K562 (cell line): ENCODE data around the gene PNPLA1. TPM values are rescaled to one million over a fixed set of nuclear protein-coding genes. Genes with fewer than 3 reads are reported as not detected.

ENCODE experiments used
- BCOR ChIP-seq: fragments of 450-650 bp; IDR thresholded peaks from 2 replicates; pipeline ENCODE4 v1.6.1; 2016
- CBFB ChIP-seq: sonication (generic); formaldehyde crosslinking; IDR thresholded peaks from 2 replicates; pipeline ENCODE4 v1.4.0; 2020; ENCODE audit warnings: mild to moderate bottlenecking, missing genetic modification reagents
- GMEB1 ChIP-seq: fragments of 250-450 bp; sonication (Bioruptor Pico); IDR thresholded peaks from 2 replicates; pipeline ENCODE4 v1.4.0; 2020; ENCODE audit warnings: mild to moderate bottlenecking
- HDAC2 ChIP-seq: fragments of 450-650 bp; IDR thresholded peaks from 2 replicates; pipeline ENCODE4 v1.6.1; 2016; ENCODE audit warnings: mild to moderate bottlenecking
- PYGO2 ChIP-seq: fragments of 450-650 bp; IDR thresholded peaks from 2 replicates; pipeline ENCODE4 v1.6.1; 2016; ENCODE audit warnings: mild to moderate bottlenecking, missing genetic modification characterization, moderate library complexity, missing compliant biosample characterization
- SMARCA5 ChIP-seq: fragments of 450-650 bp; IDR thresholded peaks from 2 replicates; pipeline ENCODE4 v1.6.1; 2016
- SMC3 ChIP-seq: conservative IDR thresholded peaks from 2 replicates; pipeline ENCODE4 v1.6.1; 2011; ENCODE audit warnings: low read depth, low read length, improper control_type of control experiment; ENCODE audit not compliant: insufficient read depth
- ZNF609 ChIP-seq: sonication (generic); formaldehyde crosslinking; IDR thresholded peaks from 2 replicates; pipeline ENCODE4 v1.8.1; 2023; ENCODE audit warnings: missing genetic modification reagents, mild to moderate bottlenecking, borderline replicate concordance
- polyA plus RNA-seq, 8 experiments: library from polyadenylated mRNA; depleted of rRNA in 4 of 8; stranded (reverse) in 5 of 8; unstranded in 3 of 8; fragments of >200 nt; fragmentation: Nextera tagmentation in 2 of 8; fragmentation: Illumina TruSeq in 1 of 8; extraction: Ambion mirVana in 2 of 8; extraction: Trizol in 1 of 8; gene quantifications; 2 replicates each; pipeline versions ENCODE4 v1.2.1 to v1.2.3, GENCODE V29; 2011 to 2014; ENCODE audit warnings: inconsistent platforms in 1 of 8, missing spikeins in 1 of 8
- total RNA-seq, 7 experiments: library from RNA; depleted of rRNA in 6 of 7; stranded (reverse); fragments of >200 nt in 6 of 7; fragmentation: Illumina TruSeq in 2 of 7; extraction: Trizol in 2 of 7; gene quantifications; 2 replicates each; pipeline versions ENCODE4 v1.2.1 to v1.2.3, GENCODE V29; 2011 to 2021; ENCODE audit warnings: low replicate concordance in 1 of 7
- TF ChIP-seq, protein P1 (sequence below): sonication (generic); formaldehyde crosslinking; IDR thresholded peaks from 2 replicates; pipeline ENCODE4 v1.4.0; 2020; ENCODE audit warnings: mild to moderate bottlenecking, missing genetic modification reagents

The PNPLA1 gene
- total and polyA plus RNA-seq, 9 of the 15 experiments (the other 6 are each of a cell fraction or from before 2014, with no cell fraction given): 0.04 to 0.27 (median 0.13) TPM; not detected in 2

DNA sequence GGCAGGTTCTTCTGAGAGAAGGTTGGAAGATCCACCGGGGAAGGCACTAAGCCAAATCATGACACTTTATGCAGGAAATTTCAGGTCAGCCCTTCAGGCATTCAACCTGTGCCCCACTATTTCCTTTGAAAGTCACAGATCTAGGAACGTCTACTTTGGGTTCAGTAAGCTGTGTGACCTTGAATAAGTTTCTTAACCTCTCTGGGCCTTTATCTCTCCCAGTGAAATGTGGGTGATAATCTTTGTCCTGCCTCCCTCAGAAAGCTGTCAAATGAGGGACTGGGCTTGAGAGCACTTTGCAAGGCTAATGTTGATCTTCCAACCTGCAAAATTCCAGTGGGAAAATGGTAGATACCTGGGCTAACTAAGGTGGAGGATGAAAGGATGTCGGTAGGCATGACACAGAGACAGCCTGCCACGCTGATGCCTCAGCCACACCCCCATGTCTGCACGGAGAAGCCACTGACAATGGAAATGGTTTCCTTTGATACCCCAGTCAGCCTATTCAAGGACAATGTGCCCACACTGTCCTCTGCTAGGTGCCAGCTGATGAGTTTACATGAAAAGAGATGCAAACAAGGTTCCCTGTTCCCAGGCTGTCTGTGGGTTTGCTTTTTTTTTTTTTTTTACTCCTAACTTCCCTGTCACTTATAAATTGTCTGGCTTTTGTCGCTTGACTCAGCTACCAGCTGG lies 57.5 kb downstream of the PNPLA1 start (continued):
- TF ChIP-seq ZNF609 (no peak), HDAC2 (peak; percentile 69; the same call in 1 of the 2 replicates), SMARCA5 (0 out of 2 replicates have a peak, but pooled peaks have one; percentile 60), CBFB (CRISPR knock-in tag) (no peak), SMC3 (no peak), PYGO2 (tag) (no peak), GMEB1 (CRISPR knock-in tag) (no peak), BCOR (peak; percentile 93)
- TF ChIP-seq, protein P1, sequence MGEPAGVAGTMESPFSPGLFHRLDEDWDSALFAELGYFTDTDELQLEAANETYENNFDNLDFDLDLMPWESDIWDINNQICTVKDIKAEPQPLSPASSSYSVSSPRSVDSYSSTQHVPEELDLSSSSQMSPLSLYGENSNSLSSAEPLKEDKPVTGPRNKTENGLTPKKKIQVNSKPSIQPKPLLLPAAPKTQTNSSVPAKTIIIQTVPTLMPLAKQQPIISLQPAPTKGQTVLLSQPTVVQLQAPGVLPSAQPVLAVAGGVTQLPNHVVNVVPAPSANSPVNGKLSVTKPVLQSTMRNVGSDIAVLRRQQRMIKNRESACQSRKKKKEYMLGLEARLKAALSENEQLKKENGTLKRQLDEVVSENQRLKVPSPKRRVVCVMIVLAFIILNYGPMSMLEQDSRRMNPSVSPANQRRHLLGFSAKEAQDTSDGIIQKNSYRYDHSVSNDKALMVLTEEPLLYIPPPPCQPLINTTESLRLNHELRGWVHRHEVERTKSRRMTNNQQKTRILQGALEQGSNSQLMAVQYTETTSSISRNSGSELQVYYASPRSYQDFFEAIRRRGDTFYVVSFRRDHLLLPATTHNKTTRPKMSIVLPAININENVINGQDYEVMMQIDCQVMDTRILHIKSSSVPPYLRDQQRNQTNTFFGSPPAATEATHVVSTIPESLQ: no peak
